Thymus (tissue), 11 donors: ENCODE measurements around the gene FGFR2. TPM values are rescaled to one million over a fixed set of nuclear protein-coding genes. Genes with fewer than 3 reads are reported as not detected.

Experiments used
- DNase-seq, 9 donors: peaks; one replicate each; pipeline ENCODE4 v3.0.0-alpha.2; 2013; ENCODE audit warnings: low spot score in 9 of 9, low read depth in 6 of 9, missing footprints in 1 of 9
- H3K27ac ChIP-seq, 2 donors: one replicate each; pipeline ENCODE4 v1.5.1; 2013; ENCODE audit warnings: control low read depth in 1 of 2, low read depth in 1 of 2, low read length in 1 of 2, mild to moderate bottlenecking in 1 of 2, moderate library complexity in 1 of 2
- H3K27me3 ChIP-seq, 2 donors: one replicate each; pipeline ENCODE4 v1.5.1; 2013; ENCODE audit warnings: low read length in 1 of 2; ENCODE audit not compliant: control insufficient read depth in 2 of 2, insufficient read depth in 1 of 2
- H3K36me3 ChIP-seq, 2 donors: one replicate each; pipeline ENCODE4 v1.5.1; 2013; ENCODE audit warnings: low read length in 1 of 2, mild to moderate bottlenecking in 1 of 2, moderate library complexity in 1 of 2; ENCODE audit not compliant: control insufficient read depth in 2 of 2, insufficient read depth in 2 of 2
- H3K4me1 ChIP-seq, 2 donors: one replicate each; pipeline ENCODE4 v1.5.1; 2013; ENCODE audit warnings: low read length in 2 of 2; ENCODE audit not compliant: control insufficient read depth in 2 of 2, insufficient read depth in 2 of 2
- H3K4me3 ChIP-seq, 2 donors: one replicate each; pipeline ENCODE4 v1.5.1; 2013; ENCODE audit warnings: low read length in 2 of 2, control low read depth in 1 of 2, mild to moderate bottlenecking in 1 of 2
- H3K9me3 ChIP-seq, 2 donors: one replicate each; pipeline ENCODE4 v1.5.1; 2013; ENCODE audit warnings: low read length in 1 of 2, mild to moderate bottlenecking in 1 of 2; ENCODE audit not compliant: control insufficient read depth in 2 of 2, insufficient read depth in 1 of 2
- WGBS: extraction: QIAGEN DNeasy Blood & Tissue Kit; methylation state at CpG from one replicate; pipeline ENCODE4 v1.1.7; 2013; 5-methylcytosine and 5-hydroxymethylcytosine counted together
- polyA plus RNA-seq: library from polyadenylated mRNA; stranded (reverse); fragments of 200-250 nt; gene quantifications from one replicate; pipeline ENCODE4 v1.2.3, GENCODE V29; 2013
- total RNA-seq: library from RNA; stranded (reverse); fragments of 120-200 nt; gene quantifications from one replicate; pipeline ENCODE4 v1.2.4, GENCODE V29; 2013
- donor health status: healthy.

The FGFR2 gene
- total and polyA plus RNA-seq, 2 donors, result 13.3 to 26.2 TPM

DNA sequence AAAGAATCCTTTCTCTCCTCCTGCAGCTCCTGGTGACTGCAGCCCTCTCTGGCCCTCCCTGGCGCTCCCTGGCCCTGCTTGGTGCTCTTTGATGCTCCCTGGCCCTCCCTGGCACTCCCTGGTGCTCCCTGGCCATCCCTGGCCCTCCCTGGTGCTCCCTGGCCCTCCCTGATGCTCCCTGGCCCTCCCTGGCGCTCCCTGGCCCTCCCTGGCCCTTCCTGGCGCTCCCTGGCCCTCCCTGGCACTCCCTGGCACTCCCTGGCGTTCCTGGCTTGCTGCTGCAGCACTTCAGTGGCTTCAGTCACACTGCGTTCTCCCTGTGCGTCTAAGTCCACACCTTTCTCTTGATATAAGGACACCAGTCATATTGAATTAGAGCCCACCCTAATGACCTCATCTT, 15.2 kb upstream of the FGFR2 start:
- no peaks in the 10 kb centered on the region for H3K9me3 ChIP-seq
- no peak for DNase-seq

DNA sequence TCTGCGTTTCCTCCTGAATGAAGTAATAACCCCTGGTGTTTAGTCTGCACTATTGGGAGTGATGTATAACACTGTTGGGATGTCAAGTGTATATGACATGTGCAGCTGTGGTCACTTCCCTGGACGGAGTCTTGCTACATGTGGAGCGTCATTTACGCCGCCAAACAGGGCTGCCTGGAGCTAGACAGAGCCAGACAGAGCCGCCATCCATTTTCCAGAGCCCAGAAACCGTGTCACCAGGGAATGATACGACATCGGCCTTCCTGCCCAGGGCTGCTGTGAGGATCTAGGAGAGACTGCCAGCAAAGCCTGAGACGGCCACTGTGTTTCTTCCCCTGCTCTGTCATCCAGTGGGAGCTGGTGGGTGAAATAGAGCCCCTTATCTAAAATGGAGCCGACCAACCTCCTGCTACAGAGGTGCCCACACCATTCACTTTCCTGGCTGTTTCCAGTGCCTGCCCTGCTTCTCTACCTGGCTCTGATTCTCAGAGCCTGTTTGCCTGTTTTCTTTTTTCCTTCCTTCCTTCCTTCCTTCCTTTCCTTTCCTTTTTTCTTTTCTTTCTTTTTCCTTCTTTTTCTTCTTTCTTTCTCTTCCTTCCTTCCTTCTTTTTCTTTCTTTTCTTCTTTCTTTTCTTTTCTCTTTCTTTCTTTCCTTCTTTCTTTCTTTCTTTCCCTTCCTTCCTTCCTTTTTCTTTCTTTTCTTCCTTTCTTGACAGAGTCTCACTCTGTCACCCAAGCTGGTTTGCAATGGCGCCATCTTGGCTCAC, 13.3 kb upstream of the FGFR2 start:
- WGBS, result 81% methylated on average over 12 of the region's 12 CpGs
- Histone ChIP-seq H3K27me3 (peaks cover 0 to 17% of the 10 kb centered on the region in 2 donors), H3K4me1 (no peaks in the 10 kb centered on the region), H3K4me3 (no peak overlapping the region), H3K36me3 (no peaks in the 10 kb centered on the region), H3K9me3 (no peaks in the 10 kb centered on the region), H3K27ac (no peak overlapping the region)
- no peak for DNase-seq

More for the DNA sequence above, 15.2 kb upstream of the FGFR2 start:
- WGBS, result 73% methylated on average over 6 of the region's 6 CpGs
- Histone ChIP-seq H3K27me3 (peaks cover 0 to 6% of the 10 kb centered on the region in 2 donors), H3K4me3 (no peak overlapping the region), H3K27ac (no peak overlapping the region), H3K36me3 (no peaks in the 10 kb centered on the region), H3K4me1 (no peaks in the 10 kb centered on the region)

DNA sequence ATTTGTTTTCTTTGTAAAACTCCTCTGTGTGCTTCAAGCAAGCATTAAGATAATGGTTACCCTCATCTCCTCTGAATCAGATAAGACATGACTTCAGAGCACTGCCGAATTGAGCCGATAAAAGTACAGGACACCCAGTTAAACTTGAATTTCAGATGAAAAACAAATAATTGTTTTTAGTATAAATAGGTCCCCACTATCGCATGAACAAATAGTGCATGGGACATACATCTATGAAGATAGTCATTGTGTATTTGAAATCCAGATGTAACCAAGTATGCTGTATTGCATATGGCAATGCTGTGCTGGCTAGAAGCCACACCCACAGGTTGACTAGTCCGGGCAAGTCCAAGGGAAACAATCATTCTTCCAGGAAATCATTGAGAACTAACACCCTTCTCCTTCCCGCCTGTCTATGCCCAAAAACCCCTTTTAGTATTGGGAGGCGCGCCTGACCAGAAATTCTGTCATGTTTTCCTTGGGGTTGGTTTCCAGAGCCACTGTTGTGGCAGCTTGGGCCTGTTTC, 12.6 kb upstream of the FGFR2 start:
- Histone ChIP-seq H3K4me1 (no peaks in the 10 kb centered on the region), H3K4me3 (no peak overlapping the region), H3K27me3 (peaks cover 0 to 17% of the 10 kb centered on the region in 2 donors), H3K27ac (no peak overlapping the region), H3K36me3 (no peaks in the 10 kb centered on the region), H3K9me3 (no peaks in the 10 kb centered on the region)
- WGBS, result 91% methylated on average over 7 of the region's 7 CpGs
- no peak for DNase-seq

DNA sequence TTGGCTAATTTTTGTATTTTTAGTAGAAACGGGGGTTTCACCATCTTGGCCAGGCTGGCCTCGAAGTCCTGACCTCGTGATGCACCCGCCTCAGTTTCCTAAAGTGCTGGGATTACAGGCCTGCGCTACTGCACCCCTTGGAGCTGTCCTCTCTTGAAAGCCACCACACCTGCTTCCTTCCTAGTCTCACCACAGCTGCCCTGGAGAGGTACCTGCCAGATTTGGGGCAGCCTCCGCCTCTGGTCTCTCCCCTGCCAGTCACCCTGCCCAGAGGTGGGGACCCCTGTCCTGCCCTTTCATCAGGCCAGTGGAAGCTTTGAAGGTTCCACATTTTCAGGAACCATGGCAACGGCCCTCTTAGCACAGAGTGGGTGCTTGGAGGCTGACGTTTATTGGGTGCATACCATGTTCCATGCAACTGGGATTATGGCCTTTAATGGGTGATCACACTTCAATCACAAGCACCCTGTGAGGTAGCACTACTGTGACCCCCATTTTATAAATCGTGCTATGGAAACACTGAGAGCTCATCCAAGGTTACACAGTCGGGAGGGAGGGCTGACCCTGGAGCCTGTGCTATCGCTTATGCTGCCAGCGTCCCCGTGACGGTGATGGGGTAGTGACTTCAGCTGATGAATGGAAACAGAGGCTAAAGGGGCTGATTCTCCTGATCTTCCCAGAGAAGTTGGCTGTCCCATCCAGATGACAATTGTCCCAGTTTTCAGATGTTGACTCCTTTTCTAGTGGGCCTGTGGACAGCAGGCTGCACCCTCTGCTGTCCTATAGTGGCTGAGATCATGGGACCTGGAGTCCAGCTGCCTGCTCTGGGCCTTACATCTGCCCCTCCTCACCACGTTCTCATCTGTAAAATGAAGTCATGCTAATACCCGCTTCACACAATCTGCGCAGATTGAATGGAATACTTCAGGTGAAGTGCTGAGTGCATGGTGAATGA, 11.5 kb upstream of the FGFR2 start:
- Histone ChIP-seq H3K27me3 (peaks cover 0 to 17% of the 10 kb centered on the region in 2 donors), H3K36me3 (no peaks in the 10 kb centered on the region), H3K4me3 (no peak overlapping the region), H3K4me1 (no peaks in the 10 kb centered on the region), H3K9me3 (no peaks in the 10 kb centered on the region), H3K27ac (no peak overlapping the region)
- no peak for DNase-seq
- 89% methylated on average over 17 of the region's 17 CpGs for WGBS

DNA sequence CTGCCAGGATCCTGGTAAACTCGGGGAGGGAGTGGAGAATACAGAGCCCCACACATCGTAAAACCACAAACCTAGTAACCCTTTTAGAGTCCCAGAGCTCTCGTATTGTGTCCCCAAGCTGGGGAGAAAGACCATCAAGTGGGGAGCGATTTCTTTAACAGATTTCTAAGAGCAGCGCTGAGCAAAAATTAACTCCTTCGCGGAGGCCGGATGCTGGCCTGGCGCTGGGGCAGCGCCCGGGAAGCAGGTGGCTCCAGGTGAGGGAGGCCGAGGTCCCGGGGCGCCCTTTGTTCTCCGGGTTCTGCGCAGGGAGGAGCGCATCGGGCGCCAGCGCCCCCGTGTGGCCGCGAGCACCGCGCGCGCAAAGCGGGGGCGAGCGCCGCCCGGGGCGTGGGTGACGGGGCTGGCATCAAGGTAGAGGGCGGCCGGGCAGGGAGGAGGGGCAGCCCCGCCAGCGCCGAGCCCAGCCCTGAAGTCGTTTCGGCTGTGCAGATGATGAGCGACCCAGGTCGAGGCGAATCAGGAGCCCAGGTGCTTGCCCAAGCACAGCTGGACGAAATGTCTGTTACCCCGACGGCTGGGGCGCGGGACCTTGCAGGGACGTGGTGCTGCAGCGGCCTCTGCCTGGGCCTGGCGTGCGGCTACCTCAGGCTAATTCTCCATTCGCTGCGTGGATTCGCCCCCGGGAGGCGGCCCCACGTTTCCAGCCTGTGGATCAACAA, 10.4 kb upstream of the FGFR2 start:
- Histone ChIP-seq H3K4me1 (no peaks in the 10 kb centered on the region), H3K9me3 (no peaks in the 10 kb centered on the region), H3K4me3 (no peak overlapping the region), H3K27ac (no peak overlapping the region), H3K27me3 (peaks cover 0 to 17% of the 10 kb centered on the region in 2 donors), H3K36me3 (no peaks in the 10 kb centered on the region)
- 10% methylated on average over 59 of the region's 59 CpGs for WGBS
- DNase-seq, result peak in 3 of 9 donors; percentile 22 to 41 (median 35)

DNA sequence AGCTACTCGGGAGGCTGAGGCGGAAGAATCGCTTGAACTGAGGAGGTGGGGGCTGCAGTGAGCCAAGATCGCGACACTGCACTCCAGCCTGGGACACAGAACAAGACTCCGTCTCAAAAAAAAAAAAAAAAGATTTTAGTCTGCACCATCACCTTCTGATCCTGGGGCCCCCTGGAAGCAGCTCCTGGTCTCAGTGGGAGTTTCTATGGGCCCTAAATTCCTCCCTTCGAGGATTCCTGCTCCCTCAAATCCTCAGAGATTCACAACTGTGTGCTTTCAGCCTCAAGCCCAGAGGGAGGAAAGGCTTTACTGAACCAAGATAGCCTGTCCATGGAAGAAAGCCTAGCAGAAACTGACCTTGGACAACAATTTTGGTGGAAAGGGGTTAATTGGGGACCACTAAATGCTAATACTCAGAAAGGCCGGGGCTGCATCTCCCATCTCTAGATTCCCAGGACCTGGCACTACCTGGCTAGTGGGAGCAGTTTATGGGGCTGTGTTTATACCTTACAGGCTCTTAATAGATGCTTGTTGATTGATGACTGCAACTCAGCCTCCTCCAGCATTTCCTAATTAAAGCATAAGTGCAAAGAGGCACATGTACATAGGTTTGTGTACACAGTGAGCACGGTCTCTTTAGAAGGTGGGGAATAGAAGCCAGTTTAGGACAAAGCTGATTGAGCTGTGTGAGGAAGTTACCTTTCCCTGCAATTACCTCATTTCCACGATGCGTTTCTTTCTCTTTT, 9.2 kb upstream of the FGFR2 start:
- Histone ChIP-seq H3K4me3 (no peak overlapping the region), H3K9me3 (no peaks in the 10 kb centered on the region), H3K4me1 (no peaks in the 10 kb centered on the region), H3K27ac (no peak overlapping the region), H3K36me3 (no peaks in the 10 kb centered on the region), H3K27me3 (peaks cover 0 to 17% of the 10 kb centered on the region in 2 donors)
- DNase-seq, result no peak
- WGBS, result 87% methylated on average over 11 of the region's 11 CpGs

DNA sequence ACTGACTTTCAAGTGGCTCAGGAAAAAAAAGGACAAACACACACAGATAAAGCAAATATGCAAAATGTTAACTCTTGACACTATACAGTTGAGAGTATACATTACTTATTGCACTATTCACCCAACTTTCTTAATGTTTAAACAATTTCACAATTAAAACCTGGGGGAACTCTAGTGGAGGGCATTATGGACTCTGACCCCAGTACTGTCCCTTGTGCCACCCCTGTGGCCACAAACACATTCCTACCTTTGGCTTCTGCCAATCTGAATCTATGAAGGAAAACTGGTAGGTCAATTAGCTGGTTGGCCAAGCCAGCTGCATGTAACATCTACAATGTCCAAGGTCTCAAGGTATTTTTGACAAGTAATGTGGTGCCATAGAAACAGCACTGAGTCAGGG, 7.5 kb upstream of the FGFR2 start:
- H3K27me3 ChIP-seq, result peaks cover 7 to 26% of the 10 kb centered on the region in 2 donors
- no peak for DNase-seq
- no peak overlapping the region for H3K27ac ChIP-seq
- no peak overlapping the region for H3K4me3 ChIP-seq
- H3K36me3 ChIP-seq, result no peaks in the 10 kb centered on the region
- H3K9me3 ChIP-seq, result no peaks in the 10 kb centered on the region
- no peaks in the 10 kb centered on the region for H3K4me1 ChIP-seq

DNA sequence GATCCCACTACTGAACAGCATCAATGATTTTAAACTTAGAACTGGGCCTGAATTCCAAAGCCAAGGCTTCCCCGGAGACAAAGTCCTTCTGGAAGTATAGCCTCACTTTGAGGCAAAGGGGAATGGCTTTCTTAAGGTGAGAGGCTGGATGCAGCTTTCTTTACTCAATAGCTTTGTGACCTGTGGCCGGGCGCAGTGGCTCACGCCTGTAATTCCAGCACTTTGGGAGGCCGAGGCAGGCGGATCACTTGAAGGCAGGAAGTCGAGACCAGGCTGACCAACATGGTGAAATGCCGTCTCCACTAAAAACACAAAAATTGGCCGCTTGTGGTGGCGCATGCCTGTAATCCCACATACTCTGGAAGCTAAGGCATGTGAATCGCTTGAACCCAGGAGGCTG, 3.2 kb upstream of the FGFR2 start:
- Histone ChIP-seq H3K36me3 (no peaks in the 10 kb centered on the region), H3K27ac (no peak overlapping the region), H3K27me3 (peaks cover 47 to 48% of the 10 kb centered on the region in 2 donors), H3K4me1 (no peaks in the 10 kb centered on the region), H3K9me3 (no peaks in the 10 kb centered on the region), H3K4me3 (no peak overlapping the region)
- 85% methylated on average over 11 of the region's 11 CpGs for WGBS
- DNase-seq, result no peak
